Breast epithelium (tissue), 3 donors: ENCODE measurements around the gene TAF5L.

Experiments
- CTCF ChIP-seq, 3 donors: fragments of 450-650 bp; IDR thresholded peaks; one replicate each; pipeline ENCODE4 v1.5.1; 2016 to 2017; ENCODE audit warnings: antibody characterized with exemption in 3 of 3, mild to moderate bottlenecking in 3 of 3, moderate library complexity in 3 of 3
- POLR2A ChIP-seq: fragments of 450-650 bp; IDR thresholded peaks from one replicate; pipeline ENCODE4 v1.6.1; 2016; ENCODE audit warnings: antibody characterized with exemption, mild to moderate bottlenecking, moderate library complexity
- POLR2AphosphoS5 ChIP-seq, 3 donors: sonication (generic); formaldehyde crosslinking; IDR thresholded peaks; one replicate each; pipeline ENCODE4 v1.6.1; 2017; ENCODE audit warnings: antibody characterized with exemption in 3 of 3

- no peak for TF ChIP-seq CTCF (IDR thresholded peaks at IDR 0.05)
- no peak for TF ChIP-seq POLR2A
- TF ChIP-seq POLR2AphosphoS5 (IDR thresholded peaks at IDR 0.05): no peak
These were observed 28.0 kb downstream of the TAF5L start for GRCh38 chr1:229597877-229598276.
